Effector memory CD8-positive, alpha-beta T cell (primary cell): Measurements from ENCODE around the gene SF3B2.
"Not testable (repeated sequence)": the region's sequence is repeated elsewhere in the genome, so short reads cannot be mapped to it uniquely, and the experiment has no call there.

Source experiments
- ATAC-seq: fragments of 150-1000 bp; cut with Tn5 transposase; replicated peaks from 2 replicates; pipeline ENCODE4 v1.10.0; 2021; ENCODE audit warnings: mild to moderate bottlenecking, moderate library complexity
- DNase-seq, 3 experiments: peaks; one replicate each; pipeline ENCODE4 v3.0.0; 2021
- H3K27ac Mint-ChIP-seq, 2 donors: one replicate each; pipeline ENCODE4 v1.8.0; 2022; ENCODE audit warnings: mild to moderate bottlenecking in 2 of 2, mixed read lengths in 2 of 2, moderate library complexity in 2 of 2
- H3K27me3 Mint-ChIP-seq, 2 donors: one replicate each; pipeline ENCODE4 v1.8.0; 2022; ENCODE audit warnings: mixed read lengths in 2 of 2
- H3K36me3 Mint-ChIP-seq: one replicate; pipeline ENCODE4 v1.8.0; 2022; ENCODE audit warnings: mild to moderate bottlenecking, moderate library complexity, mixed read lengths; ENCODE audit not compliant: insufficient read depth
- H3K4me1 Mint-ChIP-seq, 2 donors: one replicate each; pipeline ENCODE4 v1.8.0; 2022; ENCODE audit warnings: low read depth in 2 of 2, mixed read lengths in 2 of 2
- H3K4me3 Mint-ChIP-seq, 2 donors: one replicate each; pipeline ENCODE4 v1.8.0; 2022; ENCODE audit warnings: mild to moderate bottlenecking in 2 of 2, mixed read lengths in 2 of 2, moderate library complexity in 2 of 2
- H3K9me3 Mint-ChIP-seq, 2 donors: one replicate each; pipeline ENCODE4 v1.8.0; 2022; ENCODE audit warnings: mixed read lengths in 2 of 2

SF3B2 gene

DNA sequence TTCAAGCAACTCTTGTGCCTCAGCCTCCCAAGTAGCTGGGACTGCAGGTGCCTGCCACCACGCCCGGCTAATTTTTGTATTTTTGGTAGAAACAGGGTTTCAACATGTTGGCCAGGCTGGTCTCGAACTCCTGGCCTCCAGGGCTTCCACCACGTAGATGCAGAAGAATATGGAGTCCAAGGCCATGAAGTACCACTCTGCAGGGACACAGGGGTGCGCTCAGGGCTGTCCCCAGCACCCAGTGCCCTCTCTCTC, 29.1 kb upstream of the SF3B2 start:
- H3K9me3 Mint-ChIP-seq, H3K4me1 Mint-ChIP-seq, H3K4me3 Mint-ChIP-seq, ATAC-seq, H3K36me3 Mint-ChIP-seq, DNase-seq: not testable (repeated sequence)
- Mint-ChIP-seq H3K27me3 (peaks cover 4 to 19% of the 10 kb centered on the region in 2 donors), H3K27ac (peak overlapping the region in 1 of 2 donors; percentile 56)

DNA sequence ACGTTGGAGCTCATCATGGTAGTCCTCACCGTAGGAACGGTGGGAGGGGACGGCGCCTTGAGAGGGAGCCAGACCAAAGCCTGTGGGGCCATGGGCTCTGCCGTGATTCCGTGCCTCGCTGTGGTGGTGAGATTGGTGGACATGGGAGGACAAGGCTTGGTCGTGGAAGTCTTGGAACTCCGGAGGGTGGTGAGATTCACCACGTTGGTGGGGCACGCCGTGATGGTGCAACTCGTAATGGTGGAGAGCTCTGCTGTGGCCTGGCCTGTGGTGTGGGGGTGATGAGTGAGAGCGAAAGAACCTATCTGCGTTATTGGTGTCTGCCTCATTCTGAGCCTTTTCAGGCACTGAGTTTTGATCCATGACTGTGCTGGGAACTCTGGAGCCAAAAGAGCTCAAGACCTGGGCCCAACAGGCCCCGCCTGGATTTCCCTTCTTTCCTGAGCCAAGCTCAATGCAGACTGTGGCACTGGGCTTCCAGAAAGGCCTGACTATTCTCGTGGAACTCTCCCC, 26.1 kb upstream of the SF3B2 start, which contains the start of gene CATSPER1:
Gene CATSPER1, minus strand, starts transcription at position 463 of the 513 bp plus-strand sequence. Its CDS starts 100 bp downstream, at position 363.
- Mint-ChIP-seq H3K36me3 (no peaks in the 10 kb centered on the region), H3K27me3 (peaks cover 4 to 19% of the 10 kb centered on the region in 2 donors), H3K4me1 (peaks cover 6% of the 10 kb centered on the region in 2 donors), H3K4me3 (no peak within 1 kb of the TSS), H3K27ac (peak within 1 kb of the TSS in 1 of 2 donors; percentile 9), H3K9me3 (no peaks in the 10 kb centered on the region)
- ATAC-seq (no peak), DNase-seq (no peak)

DNA sequence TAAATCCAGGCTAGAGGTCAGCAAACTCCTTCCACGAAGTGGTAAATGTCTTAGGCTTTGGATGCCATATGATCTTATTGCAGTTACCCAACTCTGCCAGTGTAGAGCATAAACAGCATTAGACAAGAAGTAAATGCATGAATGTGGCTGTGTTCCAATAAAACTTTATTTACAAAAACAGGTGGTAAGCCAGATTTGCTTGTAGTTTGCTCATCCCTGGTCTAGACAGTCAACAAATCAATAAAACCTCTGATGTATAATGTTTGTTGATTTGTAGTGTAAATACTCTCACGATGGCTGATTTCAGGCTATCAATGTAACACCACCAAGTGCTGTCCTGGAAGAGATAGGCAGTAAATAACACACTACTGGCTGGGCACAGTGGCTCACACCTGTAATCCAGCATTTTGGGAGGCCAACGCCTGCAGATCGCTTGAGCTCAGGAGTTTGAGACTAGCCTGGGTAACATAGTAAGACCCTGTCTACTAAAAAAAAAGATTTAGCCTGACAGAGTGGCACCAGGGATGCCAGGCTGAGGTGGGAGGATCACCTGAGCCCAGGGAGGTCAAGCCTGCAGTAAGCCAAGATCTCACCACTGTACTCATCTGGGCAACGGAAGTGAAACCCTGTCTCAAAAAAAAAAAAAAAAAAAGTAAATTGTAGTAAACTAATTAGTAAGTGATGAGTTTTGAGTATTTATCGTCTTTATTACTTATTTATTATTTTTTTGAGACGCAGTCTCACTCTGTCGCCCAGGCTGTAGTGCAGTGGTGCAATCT, 19.0 kb upstream of the SF3B2 start:
- Mint-ChIP-seq H3K4me3 (no peak overlapping the region), H3K27ac (no peak overlapping the region), H3K9me3 (no peaks in the 10 kb centered on the region), H3K36me3 (peaks cover 2% of the 10 kb centered on the region), H3K27me3 (peaks cover 9 to 23% of the 10 kb centered on the region in 2 donors), H3K4me1 (no peaks in the 10 kb centered on the region)
- DNase-seq, result no peak
- no peak for ATAC-seq

DNA sequence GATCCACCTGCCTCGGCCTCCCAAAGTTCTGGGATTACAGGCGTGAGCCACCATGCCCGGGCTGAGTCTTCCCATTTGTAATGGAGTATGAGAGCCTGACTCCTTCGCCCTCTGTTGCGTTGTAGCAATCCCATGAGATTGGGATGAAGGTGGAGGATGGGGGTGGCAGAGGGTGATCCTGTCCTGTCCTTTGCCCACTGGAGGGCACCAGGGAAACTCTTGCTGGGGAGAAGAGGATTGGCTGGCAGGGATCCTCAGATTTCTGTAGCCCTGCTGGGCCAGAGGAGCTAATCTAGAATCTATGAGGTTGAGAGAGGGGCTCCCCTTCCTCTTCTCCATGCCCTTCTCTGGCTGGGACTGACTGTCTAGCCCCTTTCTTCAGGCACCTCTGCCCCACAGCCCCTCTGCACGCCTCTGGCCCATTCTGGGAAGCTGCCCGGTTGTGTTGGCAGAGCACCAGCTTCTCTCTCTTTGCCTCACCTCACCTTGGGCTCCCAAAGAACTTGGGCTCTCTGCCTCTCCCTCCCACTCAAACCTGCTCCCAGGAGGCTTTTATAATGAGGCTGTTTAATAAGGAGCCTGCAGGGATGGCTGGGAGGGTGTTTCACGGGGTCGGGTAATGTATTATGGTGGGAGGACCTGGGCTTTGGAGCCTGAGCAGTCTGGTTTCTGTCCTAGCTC, 16.4 kb upstream of the SF3B2 start:
- H3K4me3 Mint-ChIP-seq, result no peak overlapping the region
- peaks cover 2% of the 10 kb centered on the region for H3K36me3 Mint-ChIP-seq
- DNase-seq (no peak), ATAC-seq (no peak)
- H3K9me3 Mint-ChIP-seq, result no peaks in the 10 kb centered on the region
- peaks cover 9 to 39% of the 10 kb centered on the region in 2 donors for H3K27me3 Mint-ChIP-seq
- no peak overlapping the region for H3K27ac Mint-ChIP-seq
- no peaks in the 10 kb centered on the region for H3K4me1 Mint-ChIP-seq

DNA sequence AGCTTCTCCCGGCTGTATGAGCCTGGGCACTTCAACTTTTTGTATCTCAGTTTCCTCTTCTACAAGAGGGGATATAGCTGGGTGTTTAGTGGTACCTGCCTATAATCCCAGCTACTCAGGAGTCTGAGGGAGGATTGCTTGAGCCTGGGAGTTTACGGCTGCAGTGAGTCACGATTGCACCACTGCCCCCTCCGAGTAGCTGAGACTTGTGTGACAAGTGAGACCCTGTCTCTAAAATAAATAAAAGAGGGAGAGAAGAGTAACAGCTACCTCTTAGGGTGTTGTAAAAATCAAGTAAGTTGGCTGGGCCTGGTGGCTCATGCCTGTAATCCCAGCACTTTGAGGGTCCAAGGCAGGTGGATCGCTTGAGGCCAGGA, 15.8 kb upstream of the SF3B2 start:
- Mint-ChIP-seq H3K27ac (no peak overlapping the region), H3K27me3 (peaks cover 9 to 39% of the 10 kb centered on the region in 2 donors), H3K9me3 (no peaks in the 10 kb centered on the region), H3K36me3 (peaks cover 2% of the 10 kb centered on the region), H3K4me1 (no peaks in the 10 kb centered on the region), H3K4me3 (no peak overlapping the region)
- ATAC-seq (no peak), DNase-seq (no peak)

DNA sequence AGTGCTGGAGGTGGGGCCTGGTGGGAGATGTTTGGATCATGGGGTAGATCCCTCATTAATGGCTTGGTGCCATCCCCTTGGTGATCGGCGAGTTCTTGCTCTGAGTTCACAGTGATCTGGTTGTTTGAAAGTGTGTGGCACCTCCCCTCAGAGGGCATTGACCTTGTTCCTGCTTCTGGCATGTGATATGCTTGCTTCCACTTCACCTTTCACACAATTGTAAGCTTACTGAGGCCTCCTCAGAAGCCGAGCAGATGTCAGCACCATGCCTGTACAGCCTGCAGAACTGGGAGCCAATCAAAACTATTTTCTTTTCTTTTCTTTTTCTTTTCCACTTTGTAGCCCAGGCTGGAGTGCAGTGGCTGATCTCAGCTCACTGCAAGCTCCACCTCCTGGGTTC, 14.8 kb upstream of the SF3B2 start:
- H3K36me3 Mint-ChIP-seq, result no peaks in the 10 kb centered on the region
- no peak for DNase-seq
- no peak for ATAC-seq

DNA sequence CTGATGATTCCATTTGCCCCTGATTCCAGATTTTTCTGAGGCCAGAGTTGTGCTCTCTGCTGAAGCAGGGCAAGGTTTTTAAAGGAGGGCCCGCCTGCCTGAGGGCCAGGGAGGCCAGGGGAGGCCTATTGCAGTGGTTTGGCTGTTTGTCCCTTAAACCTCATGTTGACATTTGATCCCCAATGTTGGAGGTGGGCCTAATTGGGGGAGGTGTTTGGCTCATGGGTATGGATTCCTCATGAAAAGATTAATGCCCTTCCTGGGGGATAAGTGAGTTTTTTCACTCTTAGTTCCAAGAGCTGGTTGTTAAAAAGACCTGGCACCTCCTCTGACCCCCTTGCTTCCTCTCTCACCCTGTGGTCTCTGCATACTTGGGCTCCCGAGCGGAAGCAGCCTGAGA, 12.4 kb upstream of the SF3B2 start:
- Mint-ChIP-seq H3K27me3 (peaks cover 6 to 33% of the 10 kb centered on the region in 2 donors), H3K4me1 (peaks cover 4% of the 10 kb centered on the region in 2 donors), H3K9me3 (no peaks in the 10 kb centered on the region), H3K4me3 (no peak overlapping the region), H3K36me3 (peaks cover under 1% of the 10 kb centered on the region), H3K27ac (no peak overlapping the region)
- ATAC-seq, result no peak
- no peak for DNase-seq

More for the DNA sequence above, 14.8 kb upstream of the SF3B2 start:
- Mint-ChIP-seq H3K9me3 (no peaks in the 10 kb centered on the region), H3K4me3 (no peak overlapping the region), H3K4me1 (no peaks in the 10 kb centered on the region), H3K27ac (no peak overlapping the region), H3K27me3 (peaks cover 9 to 39% of the 10 kb centered on the region in 2 donors)

DNA sequence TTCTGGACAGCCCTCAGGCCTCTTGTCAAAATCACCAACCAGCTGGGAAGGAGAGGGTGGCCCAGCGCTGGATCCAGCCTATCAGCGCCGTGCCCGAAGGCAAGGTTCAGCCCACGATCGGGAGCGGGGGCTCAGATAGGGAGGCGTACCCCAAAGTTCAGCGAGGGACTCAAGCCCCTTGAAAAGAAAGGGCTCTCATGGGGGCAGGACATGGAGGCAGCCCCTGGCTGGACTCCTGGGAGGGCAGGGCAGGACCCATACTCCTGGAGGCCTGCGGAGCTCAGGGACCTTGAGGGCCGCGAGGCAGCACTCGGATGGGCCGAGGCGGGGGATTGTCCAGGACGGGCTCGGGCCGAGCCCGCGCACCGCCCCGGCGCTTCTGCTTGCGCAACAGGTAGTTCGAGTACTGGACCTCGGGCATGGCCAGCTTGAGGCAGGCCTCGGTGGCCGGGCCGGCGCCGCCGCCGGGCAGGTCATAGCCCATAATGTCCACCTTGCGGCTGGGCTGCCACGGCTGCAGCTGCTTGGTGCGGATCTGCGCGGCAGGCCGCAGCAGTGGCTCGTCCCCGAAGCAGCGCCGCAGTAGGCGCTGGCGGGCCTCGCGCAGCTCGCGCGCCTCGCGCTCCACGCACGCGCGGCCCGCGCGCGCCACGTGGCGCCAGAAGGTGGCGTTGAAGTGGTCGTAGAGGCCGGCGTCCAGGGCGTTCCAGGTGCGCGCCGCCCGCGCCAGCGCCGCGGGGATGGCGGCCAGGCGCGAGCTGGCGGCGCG, 9.8 kb upstream of the SF3B2 start:
- Mint-ChIP-seq H3K4me3 (no peak overlapping the region), H3K9me3 (no peaks in the 10 kb centered on the region), H3K27me3 (peaks cover 0 to 21% of the 10 kb centered on the region in 2 donors), H3K36me3 (peaks cover 7% of the 10 kb centered on the region), H3K27ac (no peak overlapping the region), H3K4me1 (peaks cover 10 to 15% of the 10 kb centered on the region in 2 donors)
- DNase-seq, result no peak
- no peak for ATAC-seq

DNA sequence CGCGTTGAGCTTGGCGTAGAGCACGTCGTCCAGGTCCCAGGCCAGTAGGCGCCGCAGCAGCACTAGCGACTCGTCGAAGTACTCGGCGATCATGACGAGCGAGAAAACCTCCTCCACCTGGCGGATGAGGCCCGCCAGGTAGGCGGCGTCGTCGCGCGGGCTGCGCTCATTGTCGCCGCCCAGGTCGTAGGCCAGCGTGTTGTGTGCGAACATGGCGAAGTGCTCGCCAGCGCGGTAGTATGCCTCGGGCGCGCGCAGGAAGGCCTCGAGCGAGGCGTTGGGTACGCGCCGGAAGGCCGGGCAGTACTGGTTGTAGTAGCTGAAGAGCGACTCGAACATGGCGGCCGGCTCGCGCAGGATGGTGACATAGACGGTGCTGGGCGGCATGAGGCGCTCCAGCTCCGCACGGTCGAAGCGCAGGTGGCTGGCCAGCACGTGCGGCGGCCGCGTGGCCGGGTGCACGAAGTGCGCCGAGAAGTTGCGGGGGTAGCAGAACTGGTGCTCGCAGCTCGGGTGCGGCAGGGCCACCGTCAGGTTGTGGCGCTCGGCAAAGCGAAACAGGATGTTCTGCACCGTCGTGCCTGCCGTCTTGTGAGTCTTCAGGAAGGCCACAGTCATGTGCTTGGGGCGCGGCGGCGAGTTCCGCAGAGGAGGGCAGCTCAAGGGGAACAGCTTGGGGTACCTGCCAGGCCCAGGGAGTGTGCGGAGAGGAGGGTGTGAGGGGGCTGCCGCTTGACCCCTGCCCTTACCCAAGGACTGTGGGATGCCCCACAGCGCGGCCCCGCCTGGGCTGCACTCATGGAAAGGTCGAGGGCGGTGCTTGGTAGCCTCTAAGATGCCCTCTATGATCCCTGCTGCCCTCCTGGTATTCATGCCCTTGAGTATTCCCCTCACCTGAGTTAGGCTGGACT, 8.9 kb upstream of the SF3B2 start:
- Mint-ChIP-seq H3K9me3 (no peaks in the 10 kb centered on the region), H3K36me3 (peaks cover 7% of the 10 kb centered on the region), H3K27ac (no peak overlapping the region), H3K4me1 (peaks cover 10 to 15% of the 10 kb centered on the region in 2 donors), H3K27me3 (peaks cover 0 to 18% of the 10 kb centered on the region in 2 donors), H3K4me3 (no peak overlapping the region)
- DNase-seq, result no peak
- ATAC-seq, result no peak

DNA sequence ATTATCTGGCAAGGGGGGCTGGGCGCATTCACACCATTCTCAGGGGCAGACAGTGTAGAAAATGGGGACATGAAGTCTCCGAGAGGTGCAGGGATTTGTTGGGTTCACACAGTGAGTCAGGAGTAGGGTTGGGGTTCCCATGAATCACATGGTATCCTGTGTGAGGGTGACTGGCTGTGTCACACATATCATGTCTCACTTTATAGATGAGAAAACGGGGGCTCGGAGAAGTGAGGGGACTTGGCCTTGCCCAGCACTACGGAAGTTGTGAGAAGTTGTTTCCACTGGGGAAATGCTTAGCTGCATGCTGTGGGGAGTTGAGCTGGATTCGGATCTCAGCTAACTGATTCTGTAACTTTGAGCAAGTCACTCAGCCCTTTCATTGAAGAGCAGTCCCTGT, 7.4 kb upstream of the SF3B2 start:
- H3K36me3 Mint-ChIP-seq, result peaks cover 7% of the 10 kb centered on the region
- peak; percentile 65 for ATAC-seq

DNA sequence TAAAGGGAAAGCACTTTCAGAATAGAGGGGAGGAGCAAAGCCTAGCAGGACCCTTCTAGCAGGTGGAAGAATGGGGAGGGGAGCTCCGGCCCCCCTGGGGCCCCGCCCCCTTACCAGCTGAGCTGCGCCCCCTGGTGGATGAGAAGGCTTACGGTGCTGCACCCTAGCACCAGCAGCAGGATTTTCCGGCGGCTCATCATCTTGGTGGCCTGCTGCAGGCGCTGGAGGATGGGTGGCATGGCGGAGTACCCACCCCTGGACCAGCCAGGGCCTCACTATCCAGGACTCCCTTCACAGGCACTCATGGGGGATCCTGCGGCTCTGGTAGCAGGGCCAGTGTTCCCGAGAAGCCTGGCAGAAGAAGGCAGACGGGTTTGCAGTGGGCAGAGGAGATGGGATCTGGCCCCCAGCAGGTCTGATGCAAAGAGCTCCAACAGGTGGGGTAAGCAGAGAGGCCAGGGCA, 7.0 kb upstream of the SF3B2 start:
- Mint-ChIP-seq H3K27me3 (peaks cover 0 to 10% of the 10 kb centered on the region in 2 donors), H3K9me3 (no peaks in the 10 kb centered on the region), H3K27ac (peak overlapping the region; percentile 55 to 83), H3K36me3 (peaks cover 7% of the 10 kb centered on the region), H3K4me3 (peak overlapping the region in 1 of 2 donors; percentile 45), H3K4me1 (peaks cover 10 to 17% of the 10 kb centered on the region in 2 donors)
- DNase-seq (peak; percentile 82 to 86 (median 83)), ATAC-seq (peak; percentile 96)

More for the DNA sequence above, 7.4 kb upstream of the SF3B2 start:
- H3K27ac Mint-ChIP-seq, result peak overlapping the region; percentile 42 to 83
- H3K9me3 Mint-ChIP-seq, result no peaks in the 10 kb centered on the region
- H3K4me1 Mint-ChIP-seq, result peaks cover 10 to 17% of the 10 kb centered on the region in 2 donors
- DNase-seq, result no peak
- H3K4me3 Mint-ChIP-seq, result peak overlapping the region in 1 of 2 donors; percentile 45
- H3K27me3 Mint-ChIP-seq, result peaks cover 0 to 15% of the 10 kb centered on the region in 2 donors

DNA sequence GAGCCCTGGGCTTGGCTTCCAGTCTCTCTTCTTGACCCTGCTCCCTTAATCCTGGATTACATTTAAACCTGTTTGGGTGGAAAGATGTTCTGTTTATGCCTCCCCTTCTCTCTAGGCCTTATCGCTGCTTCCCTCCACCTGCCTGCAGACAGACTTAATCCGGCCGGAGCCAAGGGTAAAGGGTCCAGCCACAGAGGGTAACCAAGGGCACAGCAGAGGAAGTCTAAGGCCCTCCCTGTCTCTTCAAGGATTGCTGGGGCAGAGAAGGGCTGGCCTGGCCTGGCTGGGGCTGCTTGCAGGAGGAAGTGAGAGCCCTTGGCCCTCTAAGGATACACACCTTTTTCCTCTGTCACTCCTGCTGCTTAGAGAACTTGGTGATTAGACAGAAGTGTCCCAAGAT, 5.3 kb upstream of the SF3B2 start:
- H3K27ac Mint-ChIP-seq, result no peak overlapping the region
- H3K27me3 Mint-ChIP-seq, result peaks cover 0 to 8% of the 10 kb centered on the region in 2 donors
- H3K4me3 Mint-ChIP-seq, result no peak overlapping the region
- H3K9me3 Mint-ChIP-seq, result no peaks in the 10 kb centered on the region
- peaks cover 17 to 20% of the 10 kb centered on the region in 2 donors for H3K4me1 Mint-ChIP-seq
- no peak for ATAC-seq
- H3K36me3 Mint-ChIP-seq, result peaks cover 7% of the 10 kb centered on the region
- DNase-seq, result no peak
